GM12878 (cell line): ENCODE data around the gene SKOR2. TPM values are rescaled to one million over a fixed set of nuclear protein-coding genes. Genes with fewer than 3 reads are reported as not detected.

Experiments
- ATAC-seq: fragments of 200-7000 bp; cut with Tn5 transposase; 3 replicates; pipeline ENCODE4 v1.9.1; 2020; ENCODE audit warnings: mild to moderate bottlenecking, moderate library complexity
- BruUV-seq: library from RNA; stranded (reverse); fragments of 400-500 nt; replicated peaks from 2 replicates; lab custom pipeline; 2021; lab: Mats Ljungman, UMichigan
- CTCF ChIA-PET: fragments of 300-600 bp; sonication (Branson Sonifier 250); formaldehyde crosslinking; extraction: SDS; loops from one replicate; lab custom pipeline; 2021; ENCODE audit warnings: inconsistent platforms; lab: Yijun Ruan, JAX
- POLR2A ChIA-PET: fragments of 350-600 bp; formaldehyde crosslinking; extraction: SDS; loops from one replicate; lab custom pipeline; 2021; ENCODE audit warnings: inconsistent platforms; lab: Charles Lee
- RAD21 ChIA-PET: fragments of 300-600 bp; sonication (Branson Sonifier 250); formaldehyde crosslinking; loops from one replicate; lab custom pipeline; 2023; ENCODE audit warnings: antibody characterized with exemption; ENCODE audit not compliant: unreplicated experiment; lab: Charles Lee
- SMC1A ChIA-PET: fragments of 300-600 bp; sonication (Branson Sonifier 250); formaldehyde crosslinking; loops from one replicate; lab custom pipeline; 2023; ENCODE audit not compliant: unreplicated experiment, uncharacterized antibody; lab: Charles Lee
- DNase-seq: peaks from one replicate; pipeline ENCODE4 v3.0.0-alpha.2; 2011; ENCODE audit warnings: low read depth, low spot score
- FAIRE-seq: peaks from 3 replicates; lab custom pipeline; 2011; peaks lifted over from hg19 to GRCh38; lab: Jason Lieb, UNC
- H2AFZ ChIP-seq: 2 replicates; pipeline ENCODE4 v1.6.0; 2011; ENCODE audit warnings: low read depth, low read length, control low read depth; ENCODE audit not compliant: control insufficient read depth
- H3K27ac ChIP-seq: 2 replicates; pipeline ENCODE4 v1.5.1; 2011; ENCODE audit warnings: control low read depth; ENCODE audit not compliant: control insufficient read depth, insufficient read depth
- H3K27me3 ChIP-seq, 2 experiments: replicated peaks in 1 of 2; 2 replicates each; pipeline versions ENCODE4 v1.6.0 to v1.6.1; 2011; ENCODE audit warnings: low read length in 1 of 2; ENCODE audit not compliant: control insufficient read depth in 2 of 2, insufficient read depth in 2 of 2
- H3K36me3 ChIP-seq, 2 experiments: 2 replicates each; pipeline ENCODE4 v1.5.1; 2011; ENCODE audit warnings: low read length in 1 of 2; ENCODE audit not compliant: control insufficient read depth in 2 of 2, insufficient read depth in 2 of 2
- H3K4me1 ChIP-seq: 2 replicates; pipeline ENCODE4 v1.6.1; 2011; ENCODE audit warnings: mild to moderate bottlenecking, low read length, moderate library complexity, mixed read lengths; ENCODE audit not compliant: control insufficient read depth, insufficient read depth
- H3K4me2 ChIP-seq: 2 replicates; pipeline ENCODE4 v1.6.0; 2011; ENCODE audit warnings: control low read depth; ENCODE audit not compliant: control insufficient read depth, insufficient read depth
- H3K4me3 ChIP-seq: fragments of 200-600 bp; sonication (generic); 2 replicates; pipeline ENCODE4 v1.5.1; 2016
- H3K79me2 ChIP-seq: 2 replicates; pipeline ENCODE4 v1.6.0; 2011; ENCODE audit warnings: low read length; ENCODE audit not compliant: control insufficient read depth, insufficient read depth
- H3K9ac ChIP-seq: 2 replicates; pipeline ENCODE4 v1.8.0; 2011; ENCODE audit warnings: low read length, control low read depth, mixed read lengths; ENCODE audit not compliant: control insufficient read depth, insufficient read depth
- H3K9me3 ChIP-seq: replicated peaks from 3 replicates; pipeline ENCODE4 v1.5.1; 2011; ENCODE audit warnings: mild to moderate bottlenecking, low read length; ENCODE audit not compliant: control insufficient read depth, insufficient read depth
- H4K20me1 ChIP-seq: 2 replicates; pipeline ENCODE4 v1.6.0; 2011; ENCODE audit not compliant: control insufficient read depth, insufficient read depth
- CHD2 ChIP-seq: IDR thresholded peaks from 2 replicates; pipeline ENCODE4 v1.6.1; 2011; ENCODE audit warnings: low read depth, low read length, improper control_type of control experiment, borderline replicate concordance
- FOXK2 ChIP-seq: fragments of 450-650 bp; IDR thresholded peaks from 2 replicates; pipeline ENCODE4 v1.6.1; 2017; ENCODE audit warnings: mild to moderate bottlenecking, moderate library complexity
- HCFC1 ChIP-seq: fragments of 150-350 bp; IDR thresholded peaks from 2 replicates; pipeline ENCODE4 v1.6.1; 2014; ENCODE audit warnings: low read length
- JUND ChIP-seq: IDR thresholded peaks from 2 replicates; pipeline ENCODE4 v1.6.1; 2012; ENCODE audit warnings: low read depth, mild to moderate bottlenecking, low read length, improper control_type of control experiment, moderate library complexity
- KLF5 ChIP-seq: fragments of 450-650 bp; IDR thresholded peaks from 2 replicates; pipeline ENCODE4 v1.6.1; 2014; ENCODE audit warnings: mild to moderate bottlenecking; ENCODE audit not compliant: partially characterized antibody
- PAX5 ChIP-seq: IDR thresholded peaks from 2 replicates; pipeline ENCODE4 v1.6.1; 2011; ENCODE audit warnings: low read depth, low read length, borderline replicate concordance
- POU2F2 ChIP-seq: IDR thresholded peaks from 3 replicates; pipeline ENCODE4 v1.6.1; 2011; ENCODE audit warnings: low read depth, mild to moderate bottlenecking, low read length, borderline replicate concordance
- RUNX3 ChIP-seq: IDR thresholded peaks from 2 replicates; pipeline ENCODE4 v1.6.1; 2012; ENCODE audit warnings: low read length, inconsistent platforms
- SMC3 ChIP-seq: IDR thresholded peaks from 2 replicates; pipeline ENCODE4 v1.6.1; 2011; ENCODE audit warnings: low read length, improper control_type of control experiment, borderline replicate concordance
- STAT1 ChIP-seq: fragments of 450-650 bp; conservative IDR thresholded peaks from 2 replicates; pipeline ENCODE4 v1.6.1; 2014; ENCODE audit warnings: antibody characterized with exemption, mild to moderate bottlenecking
- WGBS: methylation state at CpG from one replicate; pipeline ENCODE4 v1.1.6; 2016; ENCODE audit warnings: low lambda C conversion rate; ENCODE audit not compliant: insufficient replicate concordance, insufficient coverage; ENCODE audit errors: missing lambda C conversion rate; 5-methylcytosine and 5-hydroxymethylcytosine counted together
- in situ Hi-C: fragments of 300-500 bp; cut with MboI; formaldehyde crosslinking; loops from 9 replicates; pipeline ENCODE4 v1.14.3; 2018; ENCODE audit warnings: mixed read lengths
- intact Hi-C: fragments of 100-400 bp; cut with micrococcal nuclease; formaldehyde crosslinking; loops from one replicate; pipeline ENCODE4 v1.14.2; 2022; ENCODE audit not compliant: unreplicated experiment
- polyA plus RNA-seq, 11 experiments: library from polyadenylated mRNA; depleted of rRNA in 4 of 11; unstranded in 6 of 11; stranded (reverse) in 5 of 11; fragments of >200 nt; fragmentation: Nextera tagmentation in 4 of 11; fragmentation: Illumina TruSeq in 1 of 11; extraction: Ambion mirVana in 4 of 11; extraction: Trizol in 1 of 11; gene quantifications; 1 replicate in 1 of 11; 2 replicates in 10 of 11; pipeline versions ENCODE4 v1.2.1 to v1.2.3, GENCODE V29; 2011 to 2016; ENCODE audit warnings: inconsistent platforms in 2 of 11, missing spikeins in 2 of 11, low read depth in 1 of 11
- total RNA-seq, 4 experiments: library from RNA; depleted of rRNA in 3 of 4; stranded (reverse); fragments of >200 nt in 3 of 4; fragmentation: Illumina TruSeq in 1 of 4; extraction: Trizol in 1 of 4; gene quantifications; 2 replicates each; pipeline versions ENCODE4 v1.2.1 to v1.2.3, GENCODE V29; 2013 to 2021
- TF ChIP-seq, protein P1 (sequence below): fragments of 450-650 bp; IDR thresholded peaks from 2 replicates; pipeline ENCODE4 v1.6.1; 2017; ENCODE audit warnings: mild to moderate bottlenecking, moderate library complexity
- TF ChIP-seq, protein P2 (sequence below): IDR thresholded peaks from 2 replicates; pipeline ENCODE4 v1.6.1; 2012; ENCODE audit warnings: low read depth, low read length, improper control_type of control experiment
- TF ChIP-seq, protein P3 (sequence below): fragments of 150-350 bp; IDR thresholded peaks from 2 replicates; pipeline ENCODE4 v1.6.1; 2016; ENCODE audit warnings: low read depth, low read length
- TF ChIP-seq, protein P4 (sequence below): fragments of 150-350 bp; IDR thresholded peaks from 2 replicates; pipeline ENCODE4 v1.6.1; 2014; ENCODE audit warnings: mild to moderate bottlenecking, low read depth, low read length

The SKOR2 gene
- total and polyA plus RNA-seq, 10 of the 15 experiments (the other 5 are each of a cell fraction or from before 2014, with no cell fraction given): not detected

DNA sequence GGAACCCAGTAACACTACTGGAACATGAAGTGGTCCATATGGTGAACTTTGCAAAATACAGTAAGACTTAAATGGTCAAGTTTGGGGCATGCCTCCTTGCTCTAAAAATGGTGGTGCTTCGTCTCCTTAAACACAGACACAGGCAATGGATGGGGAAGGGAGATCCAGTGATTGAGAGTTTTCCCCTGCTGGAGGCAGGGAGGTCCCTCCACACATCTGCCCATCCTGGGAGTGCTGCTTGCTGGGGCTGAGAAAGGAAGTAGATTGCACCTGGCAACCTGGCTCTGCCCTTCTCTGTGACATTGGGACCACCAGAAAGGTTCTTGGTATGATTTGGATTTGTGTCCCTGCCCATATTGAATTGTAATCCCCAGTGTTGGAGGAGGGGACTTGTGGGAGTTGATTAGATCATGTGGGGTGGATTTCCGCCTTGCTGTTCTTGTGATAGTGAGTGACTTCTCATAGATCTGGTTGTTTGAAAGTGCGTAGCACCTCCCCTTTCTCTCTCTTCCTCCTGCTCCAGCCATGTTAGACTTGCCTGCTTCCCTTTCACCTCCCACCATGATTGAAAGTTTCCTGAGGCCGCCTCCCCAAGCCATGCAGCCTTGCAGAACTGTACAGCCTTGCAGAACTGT is 35.4 kb upstream of the SKOR2 start:
- no peak for DNase-seq
- Histone ChIP-seq H3K4me3 (no peak overlapping the region), H3K4me1 (no peaks in the 10 kb centered on the region), H3K9me3 (peaks cover 5% of the 10 kb centered on the region), H3K36me3 (no peaks in the 10 kb centered on the region), H3K9ac (no peak overlapping the region), H3K4me2 (no peak overlapping the region), H4K20me1 (no peaks in the 10 kb centered on the region), H3K27me3 (no peaks in the 10 kb centered on the region), H2AFZ (no peak overlapping the region), H3K27ac (no peak overlapping the region), H3K79me2 (no peaks in the 10 kb centered on the region)
- intact Hi-C loops: no loop called here
- WGBS: 12% methylated on average over 4 of the region's 4 CpGs
- CTCF ChIA-PET: no interaction called here
- POLR2A ChIA-PET: no interaction called here
- SMC1A ChIA-PET: no interaction called here
- FAIRE-seq: no peak
- RAD21 ChIA-PET: no interaction called here
- ATAC-seq: no peak
- in situ Hi-C loops: no loop called here
- no TSS peak for BruUV-seq
- TF ChIP-seq FOXK2: no peak
- no peak for TF ChIP-seq KLF5
- TF ChIP-seq JUND: no peak
- TF ChIP-seq CHD2: no peak
- TF ChIP-seq, protein P1, sequence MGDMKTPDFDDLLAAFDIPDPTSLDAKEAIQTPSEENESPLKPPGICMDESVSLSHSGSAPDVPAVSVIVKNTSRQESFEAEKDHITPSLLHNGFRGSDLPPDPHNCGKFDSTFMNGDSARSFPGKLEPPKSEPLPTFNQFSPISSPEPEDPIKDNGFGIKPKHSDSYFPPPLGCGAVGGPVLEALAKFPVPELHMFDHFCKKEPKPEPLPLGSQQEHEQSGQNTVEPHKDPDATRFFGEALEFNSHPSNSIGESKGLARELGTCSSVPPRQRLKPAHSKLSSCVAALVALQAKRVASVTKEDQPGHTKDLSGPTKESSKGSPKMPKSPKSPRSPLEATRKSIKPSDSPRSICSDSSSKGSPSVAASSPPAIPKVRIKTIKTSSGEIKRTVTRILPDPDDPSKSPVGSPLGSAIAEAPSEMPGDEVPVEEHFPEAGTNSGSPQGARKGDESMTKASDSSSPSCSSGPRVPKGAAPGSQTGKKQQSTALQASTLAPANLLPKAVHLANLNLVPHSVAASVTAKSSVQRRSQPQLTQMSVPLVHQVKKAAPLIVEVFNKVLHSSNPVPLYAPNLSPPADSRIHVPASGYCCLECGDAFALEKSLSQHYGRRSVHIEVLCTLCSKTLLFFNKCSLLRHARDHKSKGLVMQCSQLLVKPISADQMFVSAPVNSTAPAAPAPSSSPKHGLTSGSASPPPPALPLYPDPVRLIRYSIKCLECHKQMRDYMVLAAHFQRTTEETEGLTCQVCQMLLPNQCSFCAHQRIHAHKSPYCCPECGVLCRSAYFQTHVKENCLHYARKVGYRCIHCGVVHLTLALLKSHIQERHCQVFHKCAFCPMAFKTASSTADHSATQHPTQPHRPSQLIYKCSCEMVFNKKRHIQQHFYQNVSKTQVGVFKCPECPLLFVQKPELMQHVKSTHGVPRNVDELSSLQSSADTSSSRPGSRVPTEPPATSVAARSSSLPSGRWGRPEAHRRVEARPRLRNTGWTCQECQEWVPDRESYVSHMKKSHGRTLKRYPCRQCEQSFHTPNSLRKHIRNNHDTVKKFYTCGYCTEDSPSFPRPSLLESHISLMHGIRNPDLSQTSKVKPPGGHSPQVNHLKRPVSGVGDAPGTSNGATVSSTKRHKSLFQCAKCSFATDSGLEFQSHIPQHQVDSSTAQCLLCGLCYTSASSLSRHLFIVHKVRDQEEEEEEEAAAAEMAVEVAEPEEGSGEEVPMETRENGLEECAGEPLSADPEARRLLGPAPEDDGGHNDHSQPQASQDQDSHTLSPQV: no peak
- no peak for TF ChIP-seq PAX5
- no peak for TF ChIP-seq RUNX3
- TF ChIP-seq HCFC1: no peak
- TF ChIP-seq, protein P2, sequence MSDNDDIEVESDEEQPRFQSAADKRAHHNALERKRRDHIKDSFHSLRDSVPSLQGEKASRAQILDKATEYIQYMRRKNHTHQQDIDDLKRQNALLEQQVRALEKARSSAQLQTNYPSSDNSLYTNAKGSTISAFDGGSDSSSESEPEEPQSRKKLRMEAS: no peak
- no peak for TF ChIP-seq POU2F2
- no peak for TF ChIP-seq SMC3
- TF ChIP-seq, protein P3, sequence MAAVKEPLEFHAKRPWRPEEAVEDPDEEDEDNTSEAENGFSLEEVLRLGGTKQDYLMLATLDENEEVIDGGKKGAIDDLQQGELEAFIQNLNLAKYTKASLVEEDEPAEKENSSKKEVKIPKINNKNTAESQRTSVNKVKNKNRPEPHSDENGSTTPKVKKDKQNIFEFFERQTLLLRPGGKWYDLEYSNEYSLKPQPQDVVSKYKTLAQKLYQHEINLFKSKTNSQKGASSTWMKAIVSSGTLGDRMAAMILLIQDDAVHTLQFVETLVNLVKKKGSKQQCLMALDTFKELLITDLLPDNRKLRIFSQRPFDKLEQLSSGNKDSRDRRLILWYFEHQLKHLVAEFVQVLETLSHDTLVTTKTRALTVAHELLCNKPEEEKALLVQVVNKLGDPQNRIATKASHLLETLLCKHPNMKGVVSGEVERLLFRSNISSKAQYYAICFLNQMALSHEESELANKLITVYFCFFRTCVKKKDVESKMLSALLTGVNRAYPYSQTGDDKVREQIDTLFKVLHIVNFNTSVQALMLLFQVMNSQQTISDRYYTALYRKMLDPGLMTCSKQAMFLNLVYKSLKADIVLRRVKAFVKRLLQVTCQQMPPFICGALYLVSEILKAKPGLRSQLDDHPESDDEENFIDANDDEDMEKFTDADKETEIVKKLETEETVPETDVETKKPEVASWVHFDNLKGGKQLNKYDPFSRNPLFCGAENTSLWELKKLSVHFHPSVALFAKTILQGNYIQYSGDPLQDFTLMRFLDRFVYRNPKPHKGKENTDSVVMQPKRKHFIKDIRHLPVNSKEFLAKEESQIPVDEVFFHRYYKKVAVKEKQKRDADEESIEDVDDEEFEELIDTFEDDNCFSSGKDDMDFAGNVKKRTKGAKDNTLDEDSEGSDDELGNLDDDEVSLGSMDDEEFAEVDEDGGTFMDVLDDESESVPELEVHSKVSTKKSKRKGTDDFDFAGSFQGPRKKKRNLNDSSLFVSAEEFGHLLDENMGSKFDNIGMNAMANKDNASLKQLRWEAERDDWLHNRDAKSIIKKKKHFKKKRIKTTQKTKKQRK: no peak
- TF ChIP-seq, protein P4, sequence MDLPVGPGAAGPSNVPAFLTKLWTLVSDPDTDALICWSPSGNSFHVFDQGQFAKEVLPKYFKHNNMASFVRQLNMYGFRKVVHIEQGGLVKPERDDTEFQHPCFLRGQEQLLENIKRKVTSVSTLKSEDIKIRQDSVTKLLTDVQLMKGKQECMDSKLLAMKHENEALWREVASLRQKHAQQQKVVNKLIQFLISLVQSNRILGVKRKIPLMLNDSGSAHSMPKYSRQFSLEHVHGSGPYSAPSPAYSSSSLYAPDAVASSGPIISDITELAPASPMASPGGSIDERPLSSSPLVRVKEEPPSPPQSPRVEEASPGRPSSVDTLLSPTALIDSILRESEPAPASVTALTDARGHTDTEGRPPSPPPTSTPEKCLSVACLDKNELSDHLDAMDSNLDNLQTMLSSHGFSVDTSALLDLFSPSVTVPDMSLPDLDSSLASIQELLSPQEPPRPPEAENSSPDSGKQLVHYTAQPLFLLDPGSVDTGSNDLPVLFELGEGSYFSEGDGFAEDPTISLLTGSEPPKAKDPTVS: no peak
- TF ChIP-seq STAT1: no peak
